Measurements from ENCODE around the gene PMS1.
"Not testable (repeated sequence)": the region's sequence is repeated elsewhere in the genome, so short reads cannot be mapped to it uniquely, and the experiment has no call there.

PMS1 gene

DNA sequence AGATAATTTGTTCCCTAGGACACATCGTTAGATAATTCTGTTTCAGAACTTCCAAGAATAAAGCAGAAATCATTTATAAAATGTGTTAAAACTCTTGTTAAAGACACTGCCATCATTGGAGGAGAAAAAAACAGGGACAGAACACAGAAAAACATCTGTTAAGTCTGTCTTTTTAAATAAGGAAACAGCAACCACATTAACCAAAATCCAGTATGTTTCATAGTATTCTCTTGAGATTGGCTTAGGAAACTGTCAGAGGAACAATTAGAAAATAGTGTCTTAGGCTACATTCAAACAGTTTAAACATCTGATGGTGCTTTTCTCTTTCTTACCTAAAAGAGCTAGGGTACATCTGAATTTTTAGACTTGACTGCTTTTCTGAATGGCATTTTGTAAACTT, 81.6 kb downstream of the PMS1 start:
- DNase-seq (ENCODE audit: low read depth in 2 of 2): no peak

GRCh38 chr2:189866296-189866695, 82.0 kb downstream of the PMS1 start:
- DNase-seq (ENCODE audit: low read depth in 2 of 2): no peak

GRCh38 chr2:189868896-189869295, 84.6 kb downstream of the PMS1 start:
- no peak for DNase-seq (ENCODE audit: low read depth in 2 of 2)

GRCh38 chr2:189870381-189871085, 86.3 kb downstream of the PMS1 start:
- DNase-seq (ENCODE audit: low read depth in 2 of 2): no peak

DNA sequence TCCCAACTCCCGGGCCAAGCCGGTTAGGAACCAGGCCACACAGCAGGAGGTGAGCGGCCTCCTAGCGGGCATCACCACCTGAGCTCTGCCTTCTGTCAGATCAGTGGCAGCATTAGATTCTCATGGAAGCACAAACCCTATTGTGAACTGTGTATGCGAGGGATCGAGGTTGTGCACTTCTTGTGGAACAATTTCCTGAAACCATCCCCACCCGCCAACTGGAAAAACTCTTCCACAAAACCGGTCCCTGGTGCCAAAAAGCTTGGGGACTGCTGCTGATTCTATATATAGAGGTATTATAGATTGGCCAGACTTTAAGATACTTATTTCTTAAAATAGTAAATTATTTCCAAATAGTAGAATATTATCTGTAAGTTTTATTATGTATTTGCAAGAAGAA, 89.4 kb downstream of the PMS1 start:
- DNase-seq (ENCODE audit: low read depth in 2 of 2): no peak

GRCh38 chr2:189874586-189875320, 90.5 kb downstream of the PMS1 start:
- no peak for DNase-seq (ENCODE audit: low read depth in 2 of 2)

DNA sequence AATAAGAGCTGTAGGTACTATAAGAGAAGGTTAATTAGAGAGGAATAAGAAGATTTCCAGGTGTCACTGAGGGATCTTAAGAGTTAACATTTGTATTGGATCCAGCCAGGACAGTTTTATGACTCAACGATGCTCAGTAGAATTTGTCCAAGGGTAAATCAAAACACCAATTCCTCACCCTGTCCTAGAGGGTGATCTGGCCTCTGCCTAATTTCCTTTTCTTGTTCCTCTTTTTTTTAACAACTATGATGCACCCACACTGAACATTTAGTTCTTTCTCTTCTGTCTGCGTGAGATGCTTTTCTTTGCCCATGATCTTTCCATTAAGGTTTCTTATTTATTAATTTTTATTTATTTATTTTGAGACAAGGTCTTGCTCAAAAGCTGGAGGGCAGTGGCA, 92.0 kb downstream of the PMS1 start:
- DNase-seq (ENCODE audit: low read depth in 2 of 2): no peak

DNA sequence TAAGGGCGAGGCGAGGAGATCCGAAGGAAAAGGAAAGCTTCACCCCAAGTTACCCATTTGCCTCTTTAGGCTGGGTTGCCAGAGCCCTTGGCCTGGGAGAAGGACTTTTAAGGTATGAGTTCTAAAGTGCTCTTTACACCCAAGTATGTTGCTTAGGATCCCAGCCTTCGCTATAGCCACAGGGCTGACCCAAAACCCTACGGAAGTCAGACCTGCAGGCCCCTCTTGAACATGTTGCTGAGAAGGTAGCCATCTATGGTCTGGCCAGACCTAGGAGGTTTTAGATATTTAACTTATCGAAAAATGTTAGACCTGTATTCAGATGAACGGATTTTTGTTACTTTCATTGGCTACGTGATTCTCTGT, 95.4 kb downstream of the PMS1 start:
- DNase-seq (ENCODE audit: low read depth in 2 of 2): no peak

DNA sequence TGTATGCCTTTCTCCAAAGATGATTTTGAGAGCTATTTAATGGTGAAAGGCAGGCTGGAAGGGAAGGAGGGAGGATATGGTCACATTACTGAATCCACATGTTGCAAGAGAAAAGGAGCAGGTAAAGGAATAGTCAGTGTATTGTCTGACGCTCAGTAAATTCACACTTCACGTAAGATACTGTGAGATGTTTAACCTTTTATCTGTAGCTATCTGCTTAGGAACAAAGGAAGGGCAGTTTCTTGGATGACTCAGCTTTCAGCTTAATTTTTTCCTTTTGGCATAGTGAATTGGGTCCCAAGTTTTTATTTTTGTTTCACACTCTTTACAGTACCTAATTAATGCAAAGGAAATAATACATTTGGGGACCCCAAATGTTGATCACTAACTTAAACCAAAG, 96.2 kb downstream of the PMS1 start:
- no peak for DNase-seq (ENCODE audit: low read depth in 2 of 2)

DNA sequence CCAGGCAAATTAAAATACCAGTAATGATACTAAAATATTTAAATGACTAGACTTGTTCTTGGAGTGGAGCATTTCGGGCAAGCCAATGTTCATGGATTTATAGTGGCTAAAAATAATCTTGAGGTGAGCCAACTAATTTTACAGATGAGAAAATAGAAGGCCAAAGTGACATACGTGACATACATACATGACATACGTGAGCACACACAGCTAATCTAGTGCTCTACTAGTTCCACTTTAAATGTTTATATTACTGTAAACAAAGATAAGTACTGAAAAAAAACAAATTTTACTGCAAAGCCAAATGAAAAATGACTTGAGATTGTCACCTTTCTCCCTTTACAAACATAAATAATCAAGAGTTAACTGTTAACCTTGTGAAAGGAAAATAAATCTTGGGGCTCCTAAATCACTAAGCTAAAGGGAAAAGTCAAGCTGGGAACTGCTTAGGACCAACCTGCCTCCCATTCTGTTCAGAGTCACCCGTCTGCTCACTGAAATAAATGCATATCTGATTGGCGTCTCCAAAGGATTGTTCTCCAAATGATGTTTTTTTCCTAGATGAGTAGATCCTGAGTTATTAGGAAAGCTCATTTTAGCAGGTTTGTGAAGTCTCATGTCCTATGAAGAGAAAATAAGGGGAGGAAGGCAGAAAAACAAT, 96.7 kb downstream of the PMS1 start:
- no peak for DNase-seq (ENCODE audit: low read depth in 2 of 2)

GRCh38 chr2:189885368-189885767, 101.1 kb downstream of the PMS1 start:
- DNase-seq (ENCODE audit: low read depth in 2 of 2): no peak

GRCh38 chr2:189892546-189893294, 108.5 kb downstream of the PMS1 start:
- DNase-seq (ENCODE audit: low read depth in 2 of 2): not testable (repeated sequence)

GRCh38 chr2:189896809-189897208, 112.6 kb downstream of the PMS1 start:
- no peak for DNase-seq (ENCODE audit: low read depth in 2 of 2)

DNA sequence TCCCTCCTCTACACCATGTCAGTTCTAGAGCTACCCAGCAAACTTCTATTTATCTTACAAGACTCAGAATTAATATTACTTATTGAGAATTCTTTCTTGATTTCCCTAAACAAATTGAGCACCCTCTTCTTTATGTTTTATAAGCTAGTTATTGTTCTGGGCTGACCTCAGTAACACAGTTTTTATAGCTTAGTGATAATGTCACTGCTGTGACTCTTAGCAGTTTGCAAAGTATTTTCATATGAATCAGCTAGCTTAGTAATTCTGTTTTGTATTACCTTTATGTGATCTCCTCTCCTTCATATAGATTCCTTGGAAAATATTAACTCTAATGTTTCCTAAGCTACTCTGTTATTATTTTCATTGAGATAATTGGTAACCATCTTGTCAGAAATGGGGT, 114.9 kb downstream of the PMS1 start:
- no peak for DNase-seq (ENCODE audit: low read depth in 2 of 2)

DNA sequence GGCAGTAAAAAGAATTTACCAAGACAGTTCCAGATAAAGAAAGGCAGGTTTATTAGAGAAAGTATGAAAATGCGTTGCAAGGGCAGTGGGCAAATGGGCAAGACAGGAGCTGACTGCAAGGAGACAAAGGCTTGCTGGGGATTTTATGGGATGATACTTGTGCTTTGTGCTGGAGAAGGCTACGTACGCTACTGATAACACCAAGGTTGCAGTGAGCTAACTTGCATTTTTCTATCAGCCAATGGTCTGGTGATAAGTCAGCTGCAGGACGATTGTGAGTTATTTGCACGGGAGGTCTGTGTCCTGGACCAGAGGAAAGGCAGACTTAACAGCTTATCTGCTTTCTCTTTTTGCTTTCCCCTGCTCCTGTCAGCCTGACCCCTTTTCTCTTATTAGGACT, 116.5 kb downstream of the PMS1 start:
- DNase-seq (ENCODE audit: low read depth in 2 of 2): no peak

DNA sequence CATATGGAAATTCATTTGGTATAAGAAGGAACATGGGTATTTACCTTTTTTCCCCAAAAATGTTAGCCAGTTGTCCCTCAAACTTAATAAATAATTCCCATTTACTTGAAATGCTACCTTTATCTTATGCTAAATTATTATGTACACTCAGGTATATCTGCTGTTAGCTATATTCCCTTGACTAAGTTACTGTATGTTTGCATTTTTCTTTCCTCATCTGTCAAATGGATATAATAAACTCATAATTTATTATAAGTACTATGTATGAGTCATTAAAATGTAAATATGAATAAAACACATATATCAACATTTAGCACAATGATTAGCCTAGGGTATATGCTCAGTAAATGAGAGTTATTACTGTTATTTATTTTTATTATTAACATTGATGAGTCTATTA, 117.4 kb downstream of the PMS1 start:
- no peak for DNase-seq (ENCODE audit: low read depth in 2 of 2)

GRCh38 chr2:189913821-189914220, 129.6 kb downstream of the PMS1 start:
- DNase-seq (ENCODE audit: low read depth in 2 of 2): no peak

GRCh38 chr2:189916651-189917050, 132.4 kb downstream of the PMS1 start:
- no peak for DNase-seq (ENCODE audit: low read depth in 2 of 2)

All from fibroblast of skin of left quadriceps (primary cell).